ENCODE results near the gene TP53TG5.

GRCh38 chr20:45392733-45393132, 14.6 kb upstream of the TP53TG5 start:
- no peak for TF ChIP-seq POLR2A (IDR thresholded peaks at IDR 0.05; ENCODE audit: low read depth, low read length)
- no peak for TF ChIP-seq POLR2AphosphoS5 (IDR thresholded peaks at IDR 0.05; ENCODE audit: low read depth, low read length)
- TF ChIP-seq TAF1 (IDR thresholded peaks at IDR 0.05; ENCODE audit: borderline replicate concordance, low read depth, low read length) = no peak
